MM.1S (cell line): Measurements from ENCODE around the gene HSD17B3.

Experiments used
- CTCF ChIP-seq: fragments of 300-600 bp; sonication (generic); IDR thresholded peaks from 2 replicates; pipeline ENCODE4 v1.5.1; 2016; ENCODE audit warnings: antibody characterized with exemption, low read length, mixed read lengths
- EZH2phosphoT487 ChIP-seq: fragments of 300-600 bp; sonication (generic); IDR thresholded peaks from 2 replicates; pipeline ENCODE4 v1.6.1; 2018; ENCODE audit warnings: antibody characterized with exemption, low read length

GRCh38 chr9:96333958-96334357 is 32.0 kb upstream of the HSD17B3 start:
- no peak for TF ChIP-seq CTCF
- TF ChIP-seq EZH2phosphoT487 = no peak
